ENCODE measurements around the gene TPI1. TPM values are rescaled to one million over a fixed set of nuclear protein-coding genes. Genes with fewer than 3 reads are reported as not detected.
"Not testable (repeated sequence)": the region's sequence is repeated elsewhere in the genome, so short reads cannot be mapped to it uniquely, and the experiment has no call there.

The TPI1 gene
- total and polyA plus RNA-seq, 9 donors, result 136 to 594 (median 295) TPM

DNA sequence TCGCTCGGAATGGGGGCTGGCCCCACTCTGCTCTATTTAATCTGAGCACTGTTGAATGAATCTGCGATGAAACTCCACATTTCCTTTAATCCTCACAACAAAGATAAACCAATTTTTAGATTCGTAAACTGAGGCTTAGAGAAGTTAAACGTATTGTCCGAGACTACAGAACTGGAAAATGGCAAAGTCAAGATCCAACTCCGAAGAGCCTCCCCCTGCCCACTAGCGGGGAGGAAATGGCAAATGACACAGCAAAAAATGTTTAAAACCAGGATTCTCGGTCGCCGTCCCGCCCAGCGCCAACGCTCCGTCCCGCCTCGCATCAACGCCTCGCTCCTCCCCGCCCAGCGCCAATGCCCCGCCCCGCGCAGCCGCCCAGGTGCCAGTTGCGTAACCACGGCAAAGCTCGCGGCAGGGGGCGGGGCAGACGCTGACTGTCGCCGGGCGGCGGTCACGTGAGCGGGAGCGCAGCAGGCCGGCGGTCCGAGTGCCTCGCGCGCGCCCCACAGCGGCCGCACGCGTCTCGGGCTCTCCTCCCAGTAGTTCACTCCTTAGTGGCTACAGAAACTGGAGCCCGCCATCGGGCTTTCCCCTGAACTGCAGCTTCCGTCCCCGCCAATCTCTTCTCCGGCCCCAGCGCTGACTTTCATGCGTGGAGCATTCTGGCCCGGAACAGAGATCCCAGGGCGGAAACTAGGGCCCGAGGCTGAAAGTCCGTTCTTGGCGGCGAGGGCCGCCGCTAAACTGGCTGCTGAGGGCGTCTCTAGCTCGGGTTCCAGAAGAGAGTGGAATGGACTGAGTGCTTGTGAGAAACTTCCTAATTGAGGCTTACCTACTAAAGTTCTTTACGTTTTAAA lies 23.7 kb downstream of the TPI1 start:
- whole genome bisulfite sequencing, 3 donors, result 1% methylated on average over 62 to 68 of the region's 68 CpGs
- intact Hi-C loops (cut with DNase I), result loop anchor here in 1 of 4 donors (2.0 to 5.0 kb wide), 2 partner anchors 18 to 574 kb away; partner anchors contain the start of gene SPSB2

GRCh38 chr12:6891646-6892001 lies 24.3 kb downstream of the TPI1 start:
- intact Hi-C loops (cut with DNase I), result loop anchor here in 1 of 4 donors (2.0 to 5.0 kb wide), 2 partner anchors 19 to 574 kb away; partner anchors contain the start of gene SPSB2
- Histone ChIP-seq H3K4me1 (ENCODE audit: insufficient read depth) (peaks cover 2% of the 10 kb centered on the region), H3K9me3 (no peaks in the 10 kb centered on the region), H3K27me3 (no peaks in the 10 kb centered on the region), H3K36me3 (no peaks in the 10 kb centered on the region), H3K27ac (peak overlapping the region; percentile 40 to 58), H3K4me3 (peak overlapping the region; percentile 47)
- TF ChIP-seq POLR2A (IDR thresholded peaks at IDR 0.05) (no peak), CTCF (IDR thresholded peaks at IDR 0.05) (no peak), EP300 (IDR thresholded peaks at IDR 0.05) (no peak)
- 66 to 76% (median 72%) methylated on average over 5 of the region's 5 CpGs for WGBS, 3 donors
- DNase-seq, result peak in 1 of 5 donors; percentile 35

More for the DNA sequence above, 23.7 kb downstream of the TPI1 start:
- Histone ChIP-seq H3K4me1 (ENCODE audit: insufficient read depth) (peaks cover 2% of the 10 kb centered on the region), H3K36me3 (no peaks in the 10 kb centered on the region), H3K9me3 (no peaks in the 10 kb centered on the region), H3K4me3 (peak overlapping the region; percentile 47), H3K27ac (peak overlapping the region; percentile 40 to 60), H3K27me3 (no peaks in the 10 kb centered on the region)
- TF ChIP-seq POLR2A (IDR thresholded peaks at IDR 0.05) (peak; percentile 73), CTCF (IDR thresholded peaks at IDR 0.05) (peak; percentile 94 to 98 (median 97)), EP300 (IDR thresholded peaks at IDR 0.05) (peak; percentile 66)
- peak; percentile 98 to 99 (median 99) for DNase-seq

- H3K27ac ChIP-seq; H3K4me1 ChIP-seq (ENCODE audit: insufficient read depth); H3K36me3 ChIP-seq; H3K27me3 ChIP-seq; H3K9me3 ChIP-seq; H3K4me3 ChIP-seq: not testable (repeated sequence)
- 89 to 100% (median 97%) methylated on average over 3 of the region's 3 CpGs for WGBS, 3 donors
- DNase-seq, result peak in 1 of 5 donors; percentile 13
- intact Hi-C loops (cut with DNase I), result loop anchor here in 1 of 4 donors (5.0 kb wide), 1 partner anchor 575 kb away; no protein-coding TSS in a partner anchor
These were observed 25.4 kb downstream of the TPI1 start for GRCh38 chr12:6892683-6893082.

- no peak overlapping the region for H3K27ac ChIP-seq
- DNase-seq, result no peak
- H3K4me1 ChIP-seq (ENCODE audit: insufficient read depth), result peaks cover 2% of the 10 kb centered on the region
- H3K4me3 ChIP-seq, result no peak overlapping the region
- H3K9me3 ChIP-seq, result no peaks in the 10 kb centered on the region
- TF ChIP-seq CTCF (IDR thresholded peaks at IDR 0.05) (no peak), POLR2A (IDR thresholded peaks at IDR 0.05) (no peak), EP300 (IDR thresholded peaks at IDR 0.05) (no peak)
- no peaks in the 10 kb centered on the region for H3K27me3 ChIP-seq
- no peaks in the 10 kb centered on the region for H3K36me3 ChIP-seq
- intact Hi-C loops (cut with DNase I), result loop anchor here in 1 of 4 donors (5.0 kb wide), 1 partner anchor 577 kb away; no protein-coding TSS in a partner anchor
- WGBS, 3 donors, result 82 to 88% (median 88%) methylated on average over 3 of the region's 3 CpGs
These were observed 27.0 kb downstream of the TPI1 start for GRCh38 chr12:6894321-6894720.
